PC-9 (cell line): ENCODE data around the gene CPXM1.

Experiments
- EZH2 ChIP-seq: fragments of 200-600 bp; sonication (generic); IDR thresholded peaks from 2 replicates; pipeline ENCODE4 v1.8.0; 2017; ENCODE audit warnings: antibody characterized with exemption, low read depth
- TF ChIP-seq, protein P1 (sequence below): fragments of 200-600 bp; sonication (generic); conservative IDR thresholded peaks from 2 replicates; pipeline ENCODE4 v1.6.1; 2017; ENCODE audit warnings: mixed run types, antibody characterized with exemption, mild to moderate bottlenecking, moderate library complexity

DNA sequence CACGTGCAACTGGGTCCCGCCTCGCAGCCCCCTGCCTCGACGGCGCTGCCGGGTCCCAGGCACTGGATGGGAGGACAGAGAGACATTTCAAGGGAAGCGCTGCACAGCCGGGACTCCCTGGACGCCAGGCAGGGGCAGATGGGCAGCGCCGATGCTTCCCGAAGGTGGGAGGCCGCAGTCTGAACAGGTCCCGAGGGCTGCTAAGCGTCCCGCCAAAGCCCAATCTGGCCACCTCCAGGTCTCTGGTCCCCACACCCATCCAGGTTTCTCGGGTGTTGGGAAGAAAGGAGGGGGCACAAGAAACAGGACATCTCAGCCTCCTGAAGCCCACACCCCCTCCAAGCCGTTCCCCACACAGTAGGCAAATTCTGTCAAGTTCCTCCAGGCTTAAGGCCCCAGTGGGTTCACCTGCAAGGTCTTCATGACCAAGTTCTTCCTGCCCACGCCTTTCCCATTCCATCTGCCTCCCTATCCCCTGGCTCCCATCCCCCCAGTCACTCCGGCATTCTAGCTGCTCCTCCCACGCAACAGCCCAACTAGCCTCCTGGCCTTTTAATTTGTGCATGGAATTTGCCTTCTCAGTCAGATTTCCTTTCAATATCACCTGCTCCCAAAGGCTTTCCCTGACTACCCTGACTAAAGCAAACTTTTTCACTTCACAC, 5.4 kb upstream of the CPXM1 start:
- TF ChIP-seq, protein P1, sequence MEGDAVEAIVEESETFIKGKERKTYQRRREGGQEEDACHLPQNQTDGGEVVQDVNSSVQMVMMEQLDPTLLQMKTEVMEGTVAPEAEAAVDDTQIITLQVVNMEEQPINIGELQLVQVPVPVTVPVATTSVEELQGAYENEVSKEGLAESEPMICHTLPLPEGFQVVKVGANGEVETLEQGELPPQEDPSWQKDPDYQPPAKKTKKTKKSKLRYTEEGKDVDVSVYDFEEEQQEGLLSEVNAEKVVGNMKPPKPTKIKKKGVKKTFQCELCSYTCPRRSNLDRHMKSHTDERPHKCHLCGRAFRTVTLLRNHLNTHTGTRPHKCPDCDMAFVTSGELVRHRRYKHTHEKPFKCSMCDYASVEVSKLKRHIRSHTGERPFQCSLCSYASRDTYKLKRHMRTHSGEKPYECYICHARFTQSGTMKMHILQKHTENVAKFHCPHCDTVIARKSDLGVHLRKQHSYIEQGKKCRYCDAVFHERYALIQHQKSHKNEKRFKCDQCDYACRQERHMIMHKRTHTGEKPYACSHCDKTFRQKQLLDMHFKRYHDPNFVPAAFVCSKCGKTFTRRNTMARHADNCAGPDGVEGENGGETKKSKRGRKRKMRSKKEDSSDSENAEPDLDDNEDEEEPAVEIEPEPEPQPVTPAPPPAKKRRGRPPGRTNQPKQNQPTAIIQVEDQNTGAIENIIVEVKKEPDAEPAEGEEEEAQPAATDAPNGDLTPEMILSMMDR = no peak
- TF ChIP-seq EZH2 = no peak
